HepG2 (cell line): ENCODE measurements around the gene MRPS7. TPM values are rescaled to one million over a fixed set of nuclear protein-coding genes. Genes with fewer than 3 reads are reported as not detected.
A peak's percentile ranks its signal among the peaks of the same experiment; 100 is the strongest.

Experiments used
- MXD1 ChIP-seq: sonication (generic); formaldehyde crosslinking; IDR thresholded peaks from 2 replicates; pipeline ENCODE4 v1.4.0; 2020; ENCODE audit warnings: mild to moderate bottlenecking, missing genetic modification reagents
- NFAT5 ChIP-seq: sonication (generic); formaldehyde crosslinking; IDR thresholded peaks from 2 replicates; pipeline ENCODE4 v1.4.0; 2020; ENCODE audit warnings: missing genetic modification reagents
- POLR2AphosphoS5 ChIP-seq: IDR thresholded peaks from 2 replicates; pipeline ENCODE4 v1.6.1; 2012; ENCODE audit warnings: low read depth, low read length
- REXO4 ChIP-seq: sonication (generic); formaldehyde crosslinking; IDR thresholded peaks from 2 replicates; pipeline ENCODE4 v1.8.0; 2022; ENCODE audit warnings: missing genetic modification reagents, mild to moderate bottlenecking, borderline replicate concordance
- SALL1 ChIP-seq: sonication (generic); formaldehyde crosslinking; IDR thresholded peaks from 2 replicates; pipeline ENCODE4 v1.8.0; 2022; ENCODE audit warnings: mild to moderate bottlenecking, missing genetic modification reagents
- SMC3 ChIP-seq: IDR thresholded peaks from 2 replicates; pipeline ENCODE4 v1.6.1; 2011; ENCODE audit warnings: low read length, improper control_type of control experiment
- TRIM24 ChIP-seq: sonication (generic); formaldehyde crosslinking; IDR thresholded peaks from 2 replicates; pipeline ENCODE4 v1.8.0; 2022; ENCODE audit warnings: mild to moderate bottlenecking, missing genetic modification reagents
- TSC22D2 ChIP-seq: sonication (generic); formaldehyde crosslinking; IDR thresholded peaks from 2 replicates; pipeline ENCODE4 v1.5.1; 2020; ENCODE audit warnings: missing genetic modification reagents, mild to moderate bottlenecking, borderline replicate concordance
- XBP1 ChIP-seq: sonication (generic); formaldehyde crosslinking; IDR thresholded peaks from 2 replicates; pipeline ENCODE4 v1.5.0; 2020; ENCODE audit warnings: missing genetic modification reagents
- ZFP82 ChIP-seq: sonication (generic); formaldehyde crosslinking; IDR thresholded peaks from 2 replicates; pipeline ENCODE4 v1.5.1; 2020; ENCODE audit warnings: mild to moderate bottlenecking, missing genetic modification reagents, borderline replicate concordance
- ZNF574 ChIP-seq: sonication (generic); formaldehyde crosslinking; IDR thresholded peaks from 2 replicates; pipeline ENCODE4 v1.4.0; 2020; ENCODE audit warnings: missing genetic modification reagents
- ZNF644 ChIP-seq: IDR thresholded peaks from 2 replicates; pipeline ENCODE4 v1.6.1; 2016; ENCODE audit warnings: low read depth
- ZNF709 ChIP-seq: sonication (generic); formaldehyde crosslinking; IDR thresholded peaks from 2 replicates; pipeline ENCODE4 v1.5.0; 2020; ENCODE audit warnings: mild to moderate bottlenecking, missing genetic modification reagents
- ZNF75D ChIP-seq: sonication (generic); formaldehyde crosslinking; IDR thresholded peaks from 2 replicates; pipeline ENCODE4 v1.8.1; 2023; ENCODE audit warnings: missing genetic modification reagents, mild to moderate bottlenecking, borderline replicate concordance
- polyA plus RNA-seq, 8 experiments: library from polyadenylated mRNA; depleted of rRNA in 3 of 8; stranded (reverse) in 7 of 8; unstranded in 1 of 8; fragments of >200 nt; fragmentation: Illumina TruSeq in 4 of 8; extraction: Trizol in 4 of 8; gene quantifications; 2 replicates each; pipeline versions ENCODE4 v1.2.1 to v1.2.3, GENCODE V29; 2011 to 2016; ENCODE audit warnings: low read depth in 4 of 8, missing spikeins in 1 of 8, mixed read lengths in 1 of 8; ENCODE audit not compliant: insufficient read depth in 1 of 8
- total RNA-seq, 5 experiments: library from RNA; depleted of rRNA; stranded (reverse); fragments of >200 nt; fragmentation: Illumina TruSeq; extraction: Trizol; gene quantifications; 2 replicates each; pipeline ENCODE4 v1.2.3, GENCODE V29; 2016; ENCODE audit warnings: low read depth in 1 of 5
- TF ChIP-seq, protein P1 (sequence below): sonication (generic); formaldehyde crosslinking; IDR thresholded peaks from 2 replicates; pipeline ENCODE4 v1.5.0; 2020; ENCODE audit warnings: mild to moderate bottlenecking, missing genetic modification reagents
- TF ChIP-seq, protein P2 (sequence below): sonication (generic); formaldehyde crosslinking; IDR thresholded peaks from 2 replicates; pipeline ENCODE4 v1.5.0; 2020; ENCODE audit warnings: missing genetic modification reagents

MRPS7 gene
- total and polyA plus RNA-seq, 2 of the 13 experiments (the other 11 are each of a cell fraction or from before 2014, with no cell fraction given), result 97.0 to 162 TPM

GRCh38 chr17:75238684-75239191, 22.9 kb upstream of the MRPS7 start (continued):
- TF ChIP-seq, protein P1, sequence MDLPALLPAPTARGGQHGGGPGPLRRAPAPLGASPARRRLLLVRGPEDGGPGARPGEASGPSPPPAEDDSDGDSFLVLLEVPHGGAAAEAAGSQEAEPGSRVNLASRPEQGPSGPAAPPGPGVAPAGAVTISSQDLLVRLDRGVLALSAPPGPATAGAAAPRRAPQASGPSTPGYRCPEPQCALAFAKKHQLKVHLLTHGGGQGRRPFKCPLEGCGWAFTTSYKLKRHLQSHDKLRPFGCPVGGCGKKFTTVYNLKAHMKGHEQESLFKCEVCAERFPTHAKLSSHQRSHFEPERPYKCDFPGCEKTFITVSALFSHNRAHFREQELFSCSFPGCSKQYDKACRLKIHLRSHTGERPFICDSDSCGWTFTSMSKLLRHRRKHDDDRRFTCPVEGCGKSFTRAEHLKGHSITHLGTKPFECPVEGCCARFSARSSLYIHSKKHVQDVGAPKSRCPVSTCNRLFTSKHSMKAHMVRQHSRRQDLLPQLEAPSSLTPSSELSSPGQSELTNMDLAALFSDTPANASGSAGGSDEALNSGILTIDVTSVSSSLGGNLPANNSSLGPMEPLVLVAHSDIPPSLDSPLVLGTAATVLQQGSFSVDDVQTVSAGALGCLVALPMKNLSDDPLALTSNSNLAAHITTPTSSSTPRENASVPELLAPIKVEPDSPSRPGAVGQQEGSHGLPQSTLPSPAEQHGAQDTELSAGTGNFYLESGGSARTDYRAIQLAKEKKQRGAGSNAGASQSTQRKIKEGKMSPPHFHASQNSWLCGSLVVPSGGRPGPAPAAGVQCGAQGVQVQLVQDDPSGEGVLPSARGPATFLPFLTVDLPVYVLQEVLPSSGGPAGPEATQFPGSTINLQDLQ (CRISPR knock-in tag), result no peak
- TF ChIP-seq REXO4 (CRISPR knock-in tag) (no peak), MXD1 (CRISPR knock-in tag) (no peak), XBP1 (CRISPR knock-in tag) (no peak), ZNF574 (CRISPR knock-in tag) (peak; percentile 61; the same call in 1 of the 2 replicates), SMC3 (peak; percentile 81), POLR2AphosphoS5 (peak; percentile 13; the same call in 1 of the 2 replicates), TSC22D2 (no peak), ZNF75D (CRISPR knock-in tag) (no peak), SALL1 (CRISPR knock-in tag) (peak; percentile 28; the same call in 1 of the 2 replicates), NFAT5 (no peak), ZFP82 (CRISPR knock-in tag) (no peak), ZNF644 (no peak), TRIM24 (CRISPR knock-in tag) (no peak), ZNF709 (CRISPR knock-in tag) (no peak)
- TF ChIP-seq, protein P2, sequence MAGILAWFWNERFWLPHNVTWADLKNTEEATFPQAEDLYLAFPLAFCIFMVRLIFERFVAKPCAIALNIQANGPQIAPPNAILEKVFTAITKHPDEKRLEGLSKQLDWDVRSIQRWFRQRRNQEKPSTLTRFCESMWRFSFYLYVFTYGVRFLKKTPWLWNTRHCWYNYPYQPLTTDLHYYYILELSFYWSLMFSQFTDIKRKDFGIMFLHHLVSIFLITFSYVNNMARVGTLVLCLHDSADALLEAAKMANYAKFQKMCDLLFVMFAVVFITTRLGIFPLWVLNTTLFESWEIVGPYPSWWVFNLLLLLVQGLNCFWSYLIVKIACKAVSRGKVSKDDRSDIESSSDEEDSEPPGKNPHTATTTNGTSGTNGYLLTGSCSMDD (CRISPR knock-in tag), result no peak
